Measurements from ENCODE around the gene IGF2BP3. TPM values are rescaled to one million over a fixed set of nuclear protein-coding genes. Genes with fewer than 3 reads are reported as not detected.

The IGF2BP3 gene
- total and polyA plus RNA-seq, 10 of the 15 experiments (the other 5 are each of a cell fraction or from before 2014, with no cell fraction given) = 4.6 to 61.2 (median 36.9) TPM

GRCh38 chr7:23349484-23350157, 120.7 kb downstream of the IGF2BP3 start:
- ChIA-PET RAD21 (ENCODE audit: unreplicated experiment) (interaction anchor here (1.0 to 1.6 kb wide), 3 partner anchors 8 to 18 kb away, joined by 3 to 5 read pairs (median 3); no protein-coding TSS in a partner anchor), CTCF (interaction anchor here (0.6 to 5.9 kb wide), 8 partner anchors 9 to 172 kb away, joined by 3 to 29 read pairs (median 4); no protein-coding TSS in a partner anchor), SMC1A (ENCODE audit: uncharacterized antibody, unreplicated experiment) (interaction anchor here (0.8 to 2.2 kb wide), 7 partner anchors 8 to 113 kb away, joined by 3 to 9 read pairs (median 4); no protein-coding TSS in a partner anchor), POLR2A (interaction anchor here (0.6 to 1.4 kb wide), 4 partner anchors 11 to 1291 kb away, joined by 3 to 4 read pairs (median 3); no protein-coding TSS in a partner anchor)
- Histone ChIP-seq H2AFZ (ENCODE audit: control insufficient read depth, low read depth, low read length) (no peak overlapping the region), H3K9ac (ENCODE audit: control insufficient read depth, insufficient read depth, low read length) (no peak overlapping the region), H4K20me1 (ENCODE audit: control insufficient read depth, insufficient read depth) (no peaks in the 10 kb centered on the region; the same call in 1 of the 2 replicates), H3K4me3 (no peak overlapping the region), H3K27ac (ENCODE audit: control insufficient read depth, insufficient read depth) (no peak overlapping the region), H3K27me3 (replicated peaks in 1 of 2; ENCODE audit: control insufficient read depth in 2 of 2, insufficient read depth in 2 of 2, low read length in 1 of 2) (no peaks in the 10 kb centered on the region), H3K36me3 (ENCODE audit: control insufficient read depth in 2 of 2, insufficient read depth in 2 of 2, low read length in 1 of 2) (peaks cover 2 to 19% of the 10 kb centered on the region in 2 experiments; a peak in 3 of 4 replicates), H3K79me2 (ENCODE audit: control insufficient read depth, insufficient read depth, low read length) (no peaks in the 10 kb centered on the region; the same call in none of the 2 replicates), H3K4me1 (ENCODE audit: control insufficient read depth, insufficient read depth, low read length) (peaks cover 27% of the 10 kb centered on the region), H3K4me2 (ENCODE audit: control insufficient read depth, insufficient read depth) (no peak overlapping the region), H3K9me3 (replicated peaks; ENCODE audit: control insufficient read depth, insufficient read depth, low read length) (no peaks in the 10 kb centered on the region)
- no TSS peak for BruUV-seq (replicated peaks)
- no peak for ATAC-seq
- FAIRE-seq = no peak
- no peak for TF ChIP-seq EED (IDR thresholded peaks at IDR 0.05; ENCODE audit: low read depth)
- TF ChIP-seq GABPA (IDR thresholded peaks at IDR 0.05; ENCODE audit: low read depth) = no peak
- TF ChIP-seq MEF2B (IDR thresholded peaks at IDR 0.05; ENCODE audit: partially characterized antibody, poor library complexity, severe bottlenecking) = no peak
- TF ChIP-seq BHLHE40 (IDR thresholded peaks at IDR 0.05; ENCODE audit: borderline replicate concordance in 1 of 2, low read depth in 2 of 2, low read length in 1 of 2) = no peak
- TF ChIP-seq E2F8 (IDR thresholded peaks at IDR 0.05; ENCODE audit: low read depth, partially characterized antibody) = no peak
- no peak for TF ChIP-seq IRF4 (IDR thresholded peaks at IDR 0.05; ENCODE audit: low read depth, low read length)
- no peak for TF ChIP-seq NR2C2 (IDR thresholded peaks at IDR 0.05; ENCODE audit: borderline replicate concordance, control insufficient read depth, insufficient read length, low read depth)
- no peak for TF ChIP-seq BACH1 (IDR thresholded peaks at IDR 0.05; ENCODE audit: borderline replicate concordance)
- WGBS (ENCODE audit: insufficient coverage, insufficient replicate concordance, low lambda C conversion rate, missing lambda C conversion rate) = 82% methylated on average over 7 of the region's 7 CpGs
- in situ Hi-C loops (cut with MboI) (no loop called here), intact Hi-C loops (cut with micrococcal nuclease; ENCODE audit: unreplicated experiment) (loop anchor here (5.0 to 10.0 kb wide), 2 partner anchors 165 to 183 kb away; partner anchors contain the start of genes NUP42 and TRA2A)
- no peak for DNase-seq (ENCODE audit: low read depth, low spot score)

Data from GM12878 (cell line).